ENCODE measurements around the gene RPTOR.

RPTOR gene

DNA sequence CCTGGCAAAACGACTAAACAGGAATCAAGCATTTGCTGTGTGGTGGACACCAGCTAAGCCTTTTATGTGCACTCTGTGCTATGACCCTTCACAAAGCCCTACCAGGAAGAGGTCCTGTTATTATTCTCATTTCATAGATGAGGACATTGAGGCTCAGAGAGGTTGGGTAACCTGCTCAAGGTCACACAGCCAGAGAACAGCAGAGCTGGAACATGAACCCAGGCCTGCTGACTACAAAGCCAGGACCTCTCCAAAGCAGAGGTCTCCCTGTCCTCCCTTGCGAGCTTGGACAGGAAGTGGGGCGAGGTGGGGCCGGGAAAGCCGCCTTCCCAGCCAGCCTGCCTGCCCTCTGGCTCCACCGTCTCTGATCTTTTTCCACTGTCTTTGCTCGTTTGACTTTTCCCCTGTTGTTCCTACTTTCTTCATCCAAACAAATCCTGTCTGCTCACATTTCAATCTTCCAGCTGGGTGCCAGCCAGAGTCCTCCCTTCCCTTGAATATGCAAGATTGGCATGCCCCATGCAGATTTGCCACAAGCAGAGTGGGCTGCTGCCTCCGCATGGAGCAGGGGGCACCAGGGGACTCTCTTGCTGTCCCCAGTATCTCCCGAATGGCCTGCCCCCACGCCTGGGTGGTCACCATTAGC lies 23.7 kb upstream of the RPTOR start:
- H3K4me3 ChIP-seq (replicated peaks in 1 of 2; ENCODE audit: low read depth in 2 of 2, low read length in 2 of 2), result no peak overlapping the region
- no peak for DNase-seq (ENCODE audit: low read depth in 2 of 2)
- TF ChIP-seq, protein P1, sequence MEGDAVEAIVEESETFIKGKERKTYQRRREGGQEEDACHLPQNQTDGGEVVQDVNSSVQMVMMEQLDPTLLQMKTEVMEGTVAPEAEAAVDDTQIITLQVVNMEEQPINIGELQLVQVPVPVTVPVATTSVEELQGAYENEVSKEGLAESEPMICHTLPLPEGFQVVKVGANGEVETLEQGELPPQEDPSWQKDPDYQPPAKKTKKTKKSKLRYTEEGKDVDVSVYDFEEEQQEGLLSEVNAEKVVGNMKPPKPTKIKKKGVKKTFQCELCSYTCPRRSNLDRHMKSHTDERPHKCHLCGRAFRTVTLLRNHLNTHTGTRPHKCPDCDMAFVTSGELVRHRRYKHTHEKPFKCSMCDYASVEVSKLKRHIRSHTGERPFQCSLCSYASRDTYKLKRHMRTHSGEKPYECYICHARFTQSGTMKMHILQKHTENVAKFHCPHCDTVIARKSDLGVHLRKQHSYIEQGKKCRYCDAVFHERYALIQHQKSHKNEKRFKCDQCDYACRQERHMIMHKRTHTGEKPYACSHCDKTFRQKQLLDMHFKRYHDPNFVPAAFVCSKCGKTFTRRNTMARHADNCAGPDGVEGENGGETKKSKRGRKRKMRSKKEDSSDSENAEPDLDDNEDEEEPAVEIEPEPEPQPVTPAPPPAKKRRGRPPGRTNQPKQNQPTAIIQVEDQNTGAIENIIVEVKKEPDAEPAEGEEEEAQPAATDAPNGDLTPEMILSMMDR (IDR thresholded peaks at IDR 0.05; ENCODE audit: low read depth, low read length), result no peak

DNA sequence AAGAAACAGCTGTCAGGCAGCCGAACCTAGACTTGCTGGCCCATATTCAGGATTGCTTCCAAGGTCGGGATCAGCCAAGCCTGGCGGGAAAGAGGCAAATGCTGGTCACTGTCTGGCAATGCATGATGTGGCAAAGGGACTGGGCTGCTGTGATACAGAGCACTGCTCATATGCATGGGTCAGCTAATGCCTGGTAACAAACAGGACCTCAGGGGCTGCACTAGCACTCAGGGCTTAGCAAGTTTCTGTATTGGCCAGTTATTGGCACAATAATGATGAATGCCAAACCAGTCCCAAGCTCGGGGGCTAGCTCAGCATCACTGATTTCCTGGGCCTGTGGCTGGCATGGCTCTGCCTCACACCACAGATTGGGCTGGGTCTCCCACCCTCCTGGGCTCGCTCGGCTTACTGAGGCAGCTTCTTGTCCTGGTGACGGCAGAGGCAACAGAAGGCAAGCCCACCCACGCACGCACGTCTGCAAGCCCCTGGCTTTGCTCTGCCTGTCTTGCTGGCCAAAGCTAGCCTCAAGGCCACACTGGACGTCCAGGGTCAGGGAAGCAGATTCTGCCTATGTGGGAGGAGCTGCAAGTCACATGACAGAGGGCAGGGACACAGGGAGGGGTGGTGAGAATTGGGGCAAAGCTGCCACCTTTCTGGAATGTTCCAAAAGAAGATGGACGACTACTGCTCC lies 21.4 kb upstream of the RPTOR start:
- TF ChIP-seq, protein P1 (IDR thresholded peaks at IDR 0.05; ENCODE audit: low read depth, low read length), result no peak
- no peak overlapping the region for H3K4me3 ChIP-seq (replicated peaks in 1 of 2; ENCODE audit: low read depth in 2 of 2, low read length in 2 of 2)
- DNase-seq (ENCODE audit: low read depth in 2 of 2), result no peak

DNA sequence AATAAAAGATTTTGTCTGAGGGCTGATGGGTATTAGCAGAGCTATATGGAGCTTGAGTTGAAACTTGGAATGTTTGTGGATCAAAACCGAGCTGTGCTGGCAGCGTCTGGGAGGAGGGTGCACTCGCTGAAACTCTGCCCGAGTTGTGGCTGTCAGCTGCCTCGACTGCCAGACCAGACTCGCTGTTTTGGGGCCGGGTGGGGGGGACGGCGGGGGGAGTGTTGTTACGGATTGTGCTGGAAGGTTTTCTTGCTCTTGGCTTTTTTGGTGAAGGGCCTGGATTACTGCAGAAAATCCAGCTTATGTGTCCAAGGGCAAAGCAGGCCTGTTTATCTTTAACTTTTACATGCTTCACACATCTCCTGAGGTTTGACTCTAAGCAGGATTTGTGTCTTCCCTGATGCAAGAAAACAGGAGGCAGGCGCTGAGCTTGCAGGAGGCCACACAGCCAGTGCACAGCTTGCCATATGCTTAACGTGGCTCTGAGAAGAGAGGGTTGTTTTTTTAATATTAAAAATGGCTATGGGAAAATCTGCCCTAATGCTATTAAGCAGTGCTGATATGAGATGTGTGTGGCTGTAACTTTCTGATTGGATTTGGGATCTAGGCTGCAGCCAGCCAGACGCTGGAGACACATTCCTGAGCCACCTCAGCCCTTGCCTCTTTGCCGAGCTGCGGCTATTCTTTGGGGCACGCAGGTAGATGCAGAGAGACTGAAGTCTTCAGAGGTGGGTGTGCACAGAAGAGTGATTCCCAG lies 20.5 kb upstream of the RPTOR start:
- H3K4me3 ChIP-seq (replicated peaks in 1 of 2; ENCODE audit: low read depth in 2 of 2, low read length in 2 of 2), result no peak overlapping the region
- TF ChIP-seq, protein P1 (IDR thresholded peaks at IDR 0.05; ENCODE audit: low read depth, low read length), result no peak
- DNase-seq (ENCODE audit: low read depth in 2 of 2), result no peak

DNA sequence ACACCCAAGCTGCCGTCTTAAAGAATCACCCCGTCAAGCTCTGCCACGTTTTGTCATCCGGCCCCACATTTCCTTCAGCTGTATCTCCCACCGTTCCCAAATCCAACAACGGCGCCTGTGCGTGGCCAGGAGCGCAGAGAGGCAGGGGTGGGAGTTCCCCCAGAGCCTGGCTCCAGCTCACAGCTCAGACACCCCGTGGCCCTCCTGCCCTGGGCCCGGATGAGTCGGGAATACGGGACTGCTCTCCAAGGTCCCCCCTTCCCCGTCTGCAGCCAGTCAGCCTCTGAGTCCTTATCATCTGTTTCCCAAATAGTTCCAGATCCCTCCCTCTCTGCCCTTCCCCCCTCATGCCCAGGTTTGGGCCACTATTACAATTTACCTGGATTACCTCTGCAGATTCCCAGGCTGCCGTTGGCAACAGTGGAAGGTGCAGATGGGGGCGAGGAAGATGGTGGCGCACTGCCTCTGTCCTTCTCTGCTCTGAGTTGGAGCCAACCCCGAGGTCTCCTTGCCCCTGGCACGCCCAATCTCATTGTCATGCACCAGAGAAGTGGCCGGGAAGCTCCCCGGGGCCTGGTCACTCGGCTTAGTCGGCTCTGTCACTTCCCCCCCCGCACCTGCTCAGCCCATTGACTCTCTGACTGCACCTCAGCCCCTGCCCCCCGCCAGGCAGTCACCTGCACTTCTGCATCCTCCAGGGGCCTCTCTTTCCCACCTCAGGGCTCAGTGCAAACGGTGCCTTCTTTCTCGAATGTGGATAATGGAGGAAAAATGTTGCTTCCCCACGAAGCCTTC lies 18.3 kb upstream of the RPTOR start:
- TF ChIP-seq, protein P1 (IDR thresholded peaks at IDR 0.05; ENCODE audit: low read depth, low read length), result no peak
- no peak overlapping the region for H3K4me3 ChIP-seq (replicated peaks in 1 of 2; ENCODE audit: low read depth in 2 of 2, low read length in 2 of 2)
- no peak for DNase-seq (ENCODE audit: low read depth in 2 of 2)

DNA sequence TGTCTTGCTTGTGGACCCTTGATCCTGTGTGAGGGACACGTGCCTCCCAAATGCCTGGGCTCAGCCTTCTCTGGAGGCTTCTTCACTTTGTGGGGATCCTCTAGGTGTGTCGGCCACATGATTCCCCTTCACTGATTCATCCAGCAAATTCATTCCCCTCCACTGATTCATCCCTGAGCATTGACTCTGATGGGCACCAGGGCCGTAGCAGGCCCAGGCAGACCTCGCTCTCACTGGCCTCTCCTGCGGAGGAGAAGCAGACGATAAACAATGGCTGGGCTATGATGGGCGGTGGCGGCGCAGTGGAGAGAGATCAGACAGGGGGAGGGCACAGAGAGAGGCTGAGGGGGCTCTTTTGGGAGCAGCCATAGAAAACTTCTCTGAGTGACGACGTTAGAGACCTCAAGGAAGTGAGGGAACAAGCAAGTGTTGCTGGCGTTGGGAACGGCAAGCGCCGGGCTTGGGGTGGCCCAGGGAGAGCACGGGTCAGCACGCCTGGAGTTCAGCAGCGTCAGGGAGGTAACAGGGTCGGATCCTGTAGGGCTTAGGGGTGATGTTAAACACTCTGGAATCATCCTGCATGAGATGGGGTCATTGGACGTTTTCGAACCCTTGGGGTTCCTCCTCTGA lies 17.5 kb upstream of the RPTOR start:
- TF ChIP-seq, protein P1 (IDR thresholded peaks at IDR 0.05; ENCODE audit: low read depth, low read length), result no peak
- peak in 1 of 2 donors; percentile 65 for DNase-seq (ENCODE audit: low read depth in 2 of 2)
- no peak overlapping the region for H3K4me3 ChIP-seq (replicated peaks in 1 of 2; ENCODE audit: low read depth in 2 of 2, low read length in 2 of 2)

DNA sequence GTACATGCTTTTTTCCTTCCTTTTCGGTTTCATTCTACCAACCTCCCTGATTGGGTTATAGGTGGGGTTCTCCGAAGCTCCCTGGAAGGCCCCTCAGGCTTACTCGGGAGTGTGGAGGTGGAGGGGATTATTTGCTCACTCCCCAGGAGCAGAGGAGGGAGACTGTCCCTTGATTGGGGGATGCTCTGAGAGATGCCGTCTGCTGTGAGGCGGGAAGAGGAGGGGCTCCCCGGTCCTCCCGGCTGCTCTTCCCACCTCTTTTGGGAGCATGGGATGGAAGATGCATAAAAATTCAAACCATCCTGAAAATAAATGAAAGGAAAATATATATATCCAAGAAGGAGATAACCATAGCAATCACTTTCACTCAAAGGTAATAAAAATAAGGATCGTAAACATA lies 16.1 kb upstream of the RPTOR start:
- H3K4me3 ChIP-seq (replicated peaks in 1 of 2; ENCODE audit: low read depth in 2 of 2, low read length in 2 of 2), result no peak overlapping the region
- DNase-seq (ENCODE audit: low read depth in 2 of 2), result no peak
- TF ChIP-seq, protein P1 (IDR thresholded peaks at IDR 0.05; ENCODE audit: low read depth, low read length), result no peak

Data from cardiac fibroblast (primary cell).